Breast epithelium (tissue), 4 donors: Measurements from ENCODE around the gene SPATA31D3. TPM values are rescaled to one million over a fixed set of nuclear protein-coding genes. Genes with fewer than 3 reads are reported as not detected.

Experiments used
- DNase-seq, 2 donors: peaks; one replicate each; pipeline ENCODE4 v3.0.0-alpha.2; 2019; ENCODE audit warnings: low spot score in 2 of 2
- H3K27ac ChIP-seq, 2 donors: fragments of 200-600 bp; sonication (generic) in 1 of 2; one replicate each; pipeline ENCODE4 v1.5.1; 2016 to 2019; ENCODE audit warnings: mild to moderate bottlenecking in 1 of 2
- H3K27me3 ChIP-seq, 2 donors: fragments of 200-600 bp; sonication (generic) in 1 of 2; one replicate each; pipeline versions ENCODE4 v1.5.1 to v1.6.0; 2017 to 2019; ENCODE audit warnings: control low read depth in 1 of 2, mild to moderate bottlenecking in 1 of 2
- H3K36me3 ChIP-seq: fragments of 200-600 bp; one replicate; pipeline ENCODE4 v1.5.1; 2019
- H3K4me1 ChIP-seq, 2 donors: fragments of 200-600 bp; sonication (generic); one replicate each; pipeline ENCODE4 v1.5.1; 2016 to 2019; ENCODE audit warnings: control low read depth in 1 of 2
- H3K4me3 ChIP-seq, 3 donors: fragments of 200-600 bp; sonication (generic); 1 replicate in 2 of 3; 2 replicates in 1 of 3; pipeline ENCODE4 v1.5.1; 2016 to 2019; ENCODE audit warnings: mild to moderate bottlenecking in 3 of 3, moderate library complexity in 2 of 3
- H3K9me3 ChIP-seq, 2 donors: fragments of 200-600 bp; sonication (generic) in 1 of 2; one replicate each; pipeline ENCODE4 v1.5.1; 2016 to 2019; ENCODE audit warnings: control low read depth in 1 of 2
- POLR2A ChIP-seq: fragments of 450-650 bp; IDR thresholded peaks from one replicate; pipeline ENCODE4 v1.6.1; 2016; ENCODE audit warnings: antibody characterized with exemption, mild to moderate bottlenecking, moderate library complexity
- POLR2AphosphoS5 ChIP-seq, 3 donors: sonication (generic); formaldehyde crosslinking; IDR thresholded peaks; one replicate each; pipeline ENCODE4 v1.6.1; 2017; ENCODE audit warnings: antibody characterized with exemption in 3 of 3
- intact Hi-C: fragments of 100-400 bp; cut with DNase I; formaldehyde crosslinking; loops from one replicate; pipeline ENCODE4 v1.15.1; 2023; ENCODE audit warnings: low total_unique reads
- total RNA-seq, 3 donors: library from RNA; depleted of rRNA; stranded (reverse); fragments of >200 nt; gene quantifications; one replicate each; pipeline ENCODE4 v1.1.0, GENCODE V29; 2016
- TF ChIP-seq, protein P1 (sequence below), 3 donors: fragments of 450-650 bp; IDR thresholded peaks; one replicate each; pipeline ENCODE4 v1.5.1; 2016 to 2017; ENCODE audit warnings: antibody characterized with exemption in 3 of 3, mild to moderate bottlenecking in 3 of 3, moderate library complexity in 3 of 3

The SPATA31D3 gene
- total RNA-seq, 3 donors from 2014 or later: not detected

DNA sequence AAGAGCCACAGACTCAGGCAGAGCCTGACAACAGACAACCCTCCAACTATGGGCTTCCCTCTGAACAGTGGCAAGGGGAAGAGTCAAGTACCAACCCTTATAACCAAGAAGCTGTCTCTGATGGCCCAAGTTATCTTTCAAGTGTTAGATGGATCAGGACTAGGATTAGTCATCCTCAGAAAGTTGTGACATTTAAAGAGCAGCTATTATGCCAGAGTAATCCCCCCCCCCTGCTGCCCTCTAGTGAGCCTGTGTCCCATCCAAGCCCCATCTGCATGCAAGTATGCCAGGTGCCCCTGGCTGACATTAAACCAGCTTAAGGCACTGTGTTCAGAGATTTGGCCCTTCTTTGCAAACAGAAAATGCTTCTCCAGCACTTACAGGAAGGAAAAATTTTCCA, 28.4 kb downstream of the SPATA31D3 start:
- no peaks in the 10 kb centered on the region for H3K27me3 ChIP-seq
- no peak for DNase-seq
- intact Hi-C loops: no loop called here
- no peak overlapping the region for H3K27ac ChIP-seq
- H3K36me3 ChIP-seq: no peaks in the 10 kb centered on the region
- no peaks in the 10 kb centered on the region for H3K4me1 ChIP-seq
- no peaks in the 10 kb centered on the region for H3K9me3 ChIP-seq
- no peak overlapping the region for H3K4me3 ChIP-seq
- TF ChIP-seq POLR2AphosphoS5 (IDR thresholded peaks at IDR 0.05) (no peak), POLR2A (no peak)
- TF ChIP-seq, protein P1, sequence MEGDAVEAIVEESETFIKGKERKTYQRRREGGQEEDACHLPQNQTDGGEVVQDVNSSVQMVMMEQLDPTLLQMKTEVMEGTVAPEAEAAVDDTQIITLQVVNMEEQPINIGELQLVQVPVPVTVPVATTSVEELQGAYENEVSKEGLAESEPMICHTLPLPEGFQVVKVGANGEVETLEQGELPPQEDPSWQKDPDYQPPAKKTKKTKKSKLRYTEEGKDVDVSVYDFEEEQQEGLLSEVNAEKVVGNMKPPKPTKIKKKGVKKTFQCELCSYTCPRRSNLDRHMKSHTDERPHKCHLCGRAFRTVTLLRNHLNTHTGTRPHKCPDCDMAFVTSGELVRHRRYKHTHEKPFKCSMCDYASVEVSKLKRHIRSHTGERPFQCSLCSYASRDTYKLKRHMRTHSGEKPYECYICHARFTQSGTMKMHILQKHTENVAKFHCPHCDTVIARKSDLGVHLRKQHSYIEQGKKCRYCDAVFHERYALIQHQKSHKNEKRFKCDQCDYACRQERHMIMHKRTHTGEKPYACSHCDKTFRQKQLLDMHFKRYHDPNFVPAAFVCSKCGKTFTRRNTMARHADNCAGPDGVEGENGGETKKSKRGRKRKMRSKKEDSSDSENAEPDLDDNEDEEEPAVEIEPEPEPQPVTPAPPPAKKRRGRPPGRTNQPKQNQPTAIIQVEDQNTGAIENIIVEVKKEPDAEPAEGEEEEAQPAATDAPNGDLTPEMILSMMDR (IDR thresholded peaks at IDR 0.05): no peak

GRCh38 chr9:81974764-81975163, 31.5 kb downstream of the SPATA31D3 start:
- no peaks in the 10 kb centered on the region for H3K36me3 ChIP-seq
- no peaks in the 10 kb centered on the region for H3K4me1 ChIP-seq
- intact Hi-C loops: no loop called here
- no peak overlapping the region for H3K27ac ChIP-seq
- DNase-seq: no peak
- H3K9me3 ChIP-seq: no peaks in the 10 kb centered on the region
- no peaks in the 10 kb centered on the region for H3K27me3 ChIP-seq
- no peak overlapping the region for H3K4me3 ChIP-seq
- TF ChIP-seq, protein P1 (IDR thresholded peaks at IDR 0.05): no peak
- TF ChIP-seq POLR2AphosphoS5 (IDR thresholded peaks at IDR 0.05): no peak

DNA sequence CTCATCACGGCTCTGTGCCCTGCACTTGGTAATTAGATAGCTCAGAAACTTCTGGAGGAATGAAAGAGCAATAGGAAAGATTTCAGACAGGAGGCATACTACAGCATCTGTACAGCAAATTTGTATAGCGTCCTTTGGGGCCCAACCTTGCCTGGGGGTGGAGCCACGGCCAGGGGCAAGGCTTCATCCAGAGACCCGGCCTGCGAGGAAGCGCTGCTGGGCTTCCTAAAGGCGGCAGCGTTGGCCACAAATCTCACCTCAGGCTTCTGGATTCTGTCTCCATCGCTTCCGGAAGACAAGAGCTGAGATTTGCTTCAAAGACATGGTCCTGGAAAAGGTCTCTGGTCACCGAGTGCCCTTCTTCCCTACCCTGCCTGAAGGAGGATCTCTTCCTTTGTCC, 33.1 kb downstream of the SPATA31D3 start:
- TF ChIP-seq POLR2A (no peak), POLR2AphosphoS5 (IDR thresholded peaks at IDR 0.05) (no peak)
- TF ChIP-seq, protein P1 (IDR thresholded peaks at IDR 0.05): no peak
- no peak overlapping the region for H3K4me3 ChIP-seq
- no peaks in the 10 kb centered on the region for H3K9me3 ChIP-seq
- no peak for DNase-seq
- H3K4me1 ChIP-seq: no peaks in the 10 kb centered on the region
- no peak overlapping the region for H3K27ac ChIP-seq
- no peaks in the 10 kb centered on the region for H3K36me3 ChIP-seq
- intact Hi-C loops: no loop called here
- H3K27me3 ChIP-seq: no peaks in the 10 kb centered on the region

DNA sequence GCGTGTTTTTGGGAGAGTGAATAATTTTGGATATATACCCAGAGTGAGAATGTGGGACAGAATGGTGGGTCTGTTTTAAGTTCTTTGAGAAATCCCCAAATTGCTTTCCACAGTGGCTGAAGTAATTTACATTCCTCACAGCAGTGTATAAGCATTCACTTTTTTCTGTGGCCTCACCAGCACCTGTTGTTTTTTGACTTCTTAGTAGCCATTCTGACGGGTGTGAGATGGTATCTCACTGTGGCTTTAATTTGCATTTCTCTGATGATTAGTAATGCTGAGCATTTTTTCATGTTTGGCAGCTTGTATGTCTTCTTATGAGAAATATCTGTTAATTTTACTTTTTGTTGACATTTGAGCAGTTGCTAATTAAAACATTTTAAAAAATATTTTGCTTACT, 35.9 kb downstream of the SPATA31D3 start:
- Histone ChIP-seq H3K9me3 (no peaks in the 10 kb centered on the region), H3K36me3 (no peaks in the 10 kb centered on the region), H3K27me3 (no peaks in the 10 kb centered on the region), H3K4me1 (no peaks in the 10 kb centered on the region), H3K27ac (no peak overlapping the region), H3K4me3 (no peak overlapping the region)
- no peak for DNase-seq
- TF ChIP-seq, protein P1 (IDR thresholded peaks at IDR 0.05): no peak
- TF ChIP-seq POLR2AphosphoS5 (IDR thresholded peaks at IDR 0.05) (no peak), POLR2A (no peak)
- intact Hi-C loops: no loop called here

DNA sequence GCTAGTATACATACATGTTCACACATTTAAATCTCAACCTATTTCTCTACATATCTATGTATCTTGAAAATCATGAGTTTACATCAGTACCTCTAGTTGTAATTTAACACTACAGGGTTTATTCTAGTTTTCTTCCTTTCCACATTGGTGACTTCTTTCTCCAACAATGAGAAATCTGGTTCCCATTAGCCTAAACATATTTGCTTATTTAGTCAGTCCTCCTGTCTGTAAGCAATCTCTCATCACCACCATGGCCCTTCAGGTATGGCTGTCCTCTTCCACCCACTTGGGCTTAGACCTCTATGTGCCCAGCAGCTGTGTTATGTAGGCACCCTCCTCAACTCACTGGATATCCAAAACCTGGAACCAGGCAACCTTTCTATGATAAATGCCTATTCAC, 37.3 kb downstream of the SPATA31D3 start:
- TF ChIP-seq, protein P1 (IDR thresholded peaks at IDR 0.05): no peak
- TF ChIP-seq POLR2A (no peak), POLR2AphosphoS5 (IDR thresholded peaks at IDR 0.05) (no peak)
- no peak for DNase-seq
- intact Hi-C loops: no loop called here
- H3K4me3 ChIP-seq: no peak overlapping the region
- no peak overlapping the region for H3K27ac ChIP-seq
- H3K27me3 ChIP-seq: no peaks in the 10 kb centered on the region
- H3K4me1 ChIP-seq: no peaks in the 10 kb centered on the region
- no peaks in the 10 kb centered on the region for H3K9me3 ChIP-seq
- H3K36me3 ChIP-seq: no peaks in the 10 kb centered on the region
